Osteoblast (primary cell): ENCODE measurements around the gene PLPP6. TPM values are rescaled to one million over a fixed set of nuclear protein-coding genes. Genes with fewer than 3 reads are reported as not detected.
A peak's percentile ranks its signal among the peaks of the same experiment; 100 is the strongest.

Experiments used
- DNase-seq: peaks from one replicate; pipeline ENCODE4 v3.0.0; 2011; ENCODE audit warnings: low spot score, mixed read lengths; ENCODE audit not compliant: insufficient read length; ENCODE audit errors: missing footprints
- H2AFZ ChIP-seq: 2 replicates; pipeline ENCODE4 v1.6.0; 2011; ENCODE audit warnings: mild to moderate bottlenecking, low read length
- H3K27ac ChIP-seq: 2 replicates; pipeline ENCODE4 v1.5.1; 2011; ENCODE audit warnings: mild to moderate bottlenecking, low read depth, low read length, moderate library complexity
- H3K27me3 ChIP-seq: 2 replicates; pipeline ENCODE4 v1.6.0; 2012; ENCODE audit warnings: mild to moderate bottlenecking, control low read depth, inconsistent platforms, low read length, moderate library complexity; ENCODE audit not compliant: insufficient read depth
- H3K36me3 ChIP-seq: 2 replicates; pipeline ENCODE4 v1.5.1; 2011; ENCODE audit warnings: mild to moderate bottlenecking, low read length, control low read depth, moderate library complexity; ENCODE audit not compliant: insufficient read depth
- H3K4me1 ChIP-seq: 2 replicates; pipeline ENCODE4 v1.5.1; 2011; ENCODE audit warnings: mild to moderate bottlenecking, low read length, control low read depth, moderate library complexity; ENCODE audit not compliant: insufficient read depth
- H3K4me2 ChIP-seq: 2 replicates; pipeline ENCODE4 v1.6.0; 2011; ENCODE audit warnings: mild to moderate bottlenecking, low read length; ENCODE audit not compliant: insufficient read depth
- H3K4me3 ChIP-seq: fragments of 200-600 bp; sonication (generic); 3 replicates; pipeline ENCODE4 v1.5.1; 2012; ENCODE audit warnings: mild to moderate bottlenecking, low read length, inconsistent platforms; ENCODE audit not compliant: insufficient read depth
- H3K79me2 ChIP-seq: 2 replicates; pipeline ENCODE4 v1.6.0; 2012; ENCODE audit warnings: mild to moderate bottlenecking, low read length, control low read depth, inconsistent platforms; ENCODE audit not compliant: insufficient read depth
- H3K9me3 ChIP-seq: 2 replicates; pipeline ENCODE4 v1.5.1; 2011; ENCODE audit warnings: low read depth, low read length, control low read depth
- H4K20me1 ChIP-seq: 2 replicates; pipeline ENCODE4 v1.6.0; 2012; ENCODE audit warnings: mild to moderate bottlenecking, low read length, control low read depth; ENCODE audit not compliant: insufficient read depth
- CTCF ChIP-seq: IDR thresholded peaks from 2 replicates; pipeline ENCODE4 v1.5.1; 2011; ENCODE audit warnings: mild to moderate bottlenecking, low read depth, low read length, moderate library complexity; ENCODE audit errors: extremely low read depth
- total RNA-seq: library from RNA; depleted of rRNA; stranded (reverse); fragments of >200 nt; gene quantifications from 2 replicates; pipeline ENCODE4 v1.2.3, GENCODE V29; 2012

PLPP6 gene
- total RNA-seq, result 7.2 and 8.3 TPM in 2 replicates

- H3K79me2 ChIP-seq, result peaks cover 6% of the 10 kb centered on the region
- peak within 1 kb of the TSS; percentile 90 for H2AFZ ChIP-seq
- TF ChIP-seq CTCF, result peak; percentile 38
- H3K36me3 ChIP-seq, result no peaks in the 10 kb centered on the region
- no peaks in the 10 kb centered on the region for H3K9me3 ChIP-seq
- peak within 1 kb of the TSS; percentile 19 for H3K27ac ChIP-seq
- DNase-seq, result peak; percentile 95
- no peaks in the 10 kb centered on the region for H4K20me1 ChIP-seq
- peak within 1 kb of the TSS; percentile 83 for H3K4me3 ChIP-seq
- no peaks in the 10 kb centered on the region for H3K27me3 ChIP-seq
- H3K4me1 ChIP-seq, result peaks cover 42% of the 10 kb centered on the region
- peak within 1 kb of the TSS; percentile 97 for H3K4me2 ChIP-seq
Observed at GRCh38 chr9:4662108-4662988, at the start of gene PLPP6. PLPP6 (plus strand) TSS chr9:4662294; CDS start chr9:4662376, 82 bp downstream.

GRCh38 chr9:4614627-4615026 lies 47.5 kb upstream of the PLPP6 start:
- Histone ChIP-seq H3K79me2 (no peaks in the 10 kb centered on the region), H3K4me1 (peaks cover 17% of the 10 kb centered on the region), H3K36me3 (no peaks in the 10 kb centered on the region), H3K27me3 (no peaks in the 10 kb centered on the region), H4K20me1 (no peaks in the 10 kb centered on the region), H3K27ac (peak overlapping the region; percentile 68), H3K4me2 (peak overlapping the region; percentile 56), H3K4me3 (no peak overlapping the region), H2AFZ (no peak overlapping the region), H3K9me3 (no peaks in the 10 kb centered on the region)
- no peak for TF ChIP-seq CTCF
- no peak for DNase-seq

GRCh38 chr9:4615251-4615650 lies 46.8 kb upstream of the PLPP6 start:
- H3K4me1 ChIP-seq, result peaks cover 17% of the 10 kb centered on the region
- H4K20me1 ChIP-seq, result no peaks in the 10 kb centered on the region
- no peaks in the 10 kb centered on the region for H3K36me3 ChIP-seq
- peak overlapping the region; percentile 72 for H2AFZ ChIP-seq
- no peaks in the 10 kb centered on the region for H3K9me3 ChIP-seq
- no peaks in the 10 kb centered on the region for H3K27me3 ChIP-seq
- no peaks in the 10 kb centered on the region for H3K79me2 ChIP-seq
- H3K4me2 ChIP-seq, result peak overlapping the region; percentile 56
- peak; percentile 95 for DNase-seq
- no peak for TF ChIP-seq CTCF
- no peak overlapping the region for H3K4me3 ChIP-seq
- peak overlapping the region; percentile 68 for H3K27ac ChIP-seq

GRCh38 chr9:4615778-4616177 lies 46.3 kb upstream of the PLPP6 start:
- Histone ChIP-seq H3K9me3 (no peaks in the 10 kb centered on the region), H4K20me1 (no peaks in the 10 kb centered on the region), H3K4me1 (peaks cover 17% of the 10 kb centered on the region), H3K27ac (peak overlapping the region; percentile 50), H3K4me2 (no peak overlapping the region), H3K79me2 (no peaks in the 10 kb centered on the region), H3K27me3 (no peaks in the 10 kb centered on the region), H3K4me3 (no peak overlapping the region), H2AFZ (peak overlapping the region; percentile 72), H3K36me3 (no peaks in the 10 kb centered on the region)
- no peak for DNase-seq
- TF ChIP-seq CTCF, result no peak
